Gastrocnemius medialis (tissue), 4 donors: Measurements from ENCODE around the gene JCAD.

Source experiments
- POLR2A ChIP-seq, 2 donors: fragments of 450-650 bp; IDR thresholded peaks; one replicate each; pipeline ENCODE4 v1.6.1; 2017; ENCODE audit warnings: antibody characterized with exemption in 2 of 2, mild to moderate bottlenecking in 2 of 2, moderate library complexity in 2 of 2
- TF ChIP-seq, protein P1 (sequence below), 5 experiments: fragments of 450-650 bp in 3 of 5; fragments of 200-600 bp in 2 of 5; sonication (generic) in 2 of 5; IDR thresholded peaks in 4 of 5; conservative IDR thresholded peaks in 1 of 5; 1 replicate in 4 of 5; 2 replicates in 1 of 5; pipeline ENCODE4 v1.5.1; 2016 to 2019; ENCODE audit warnings: antibody characterized with exemption in 5 of 5, mild to moderate bottlenecking in 3 of 5, moderate library complexity in 3 of 5

DNA sequence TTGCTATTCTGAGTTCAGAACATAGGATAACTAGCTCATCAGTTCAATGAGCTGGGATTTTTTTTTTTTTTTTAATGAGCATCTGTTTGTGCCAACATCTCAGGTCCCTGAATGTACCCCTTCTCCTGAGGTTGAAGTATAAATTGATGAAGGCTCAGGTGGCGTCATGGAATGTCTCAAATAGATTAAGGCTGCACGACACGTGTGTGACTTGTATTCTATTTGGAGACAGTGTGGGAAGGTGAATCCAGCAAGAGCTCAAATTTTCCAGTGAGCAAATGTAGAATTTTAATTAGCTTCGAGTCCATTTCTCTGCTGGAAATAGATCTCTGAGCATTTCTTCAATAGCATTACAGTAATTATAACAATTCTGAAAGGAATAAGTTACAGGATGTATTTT is 37.2 kb upstream of the JCAD start:
- TF ChIP-seq, protein P1, sequence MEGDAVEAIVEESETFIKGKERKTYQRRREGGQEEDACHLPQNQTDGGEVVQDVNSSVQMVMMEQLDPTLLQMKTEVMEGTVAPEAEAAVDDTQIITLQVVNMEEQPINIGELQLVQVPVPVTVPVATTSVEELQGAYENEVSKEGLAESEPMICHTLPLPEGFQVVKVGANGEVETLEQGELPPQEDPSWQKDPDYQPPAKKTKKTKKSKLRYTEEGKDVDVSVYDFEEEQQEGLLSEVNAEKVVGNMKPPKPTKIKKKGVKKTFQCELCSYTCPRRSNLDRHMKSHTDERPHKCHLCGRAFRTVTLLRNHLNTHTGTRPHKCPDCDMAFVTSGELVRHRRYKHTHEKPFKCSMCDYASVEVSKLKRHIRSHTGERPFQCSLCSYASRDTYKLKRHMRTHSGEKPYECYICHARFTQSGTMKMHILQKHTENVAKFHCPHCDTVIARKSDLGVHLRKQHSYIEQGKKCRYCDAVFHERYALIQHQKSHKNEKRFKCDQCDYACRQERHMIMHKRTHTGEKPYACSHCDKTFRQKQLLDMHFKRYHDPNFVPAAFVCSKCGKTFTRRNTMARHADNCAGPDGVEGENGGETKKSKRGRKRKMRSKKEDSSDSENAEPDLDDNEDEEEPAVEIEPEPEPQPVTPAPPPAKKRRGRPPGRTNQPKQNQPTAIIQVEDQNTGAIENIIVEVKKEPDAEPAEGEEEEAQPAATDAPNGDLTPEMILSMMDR (IDR thresholded peaks at IDR 0.05 in 4 of 5, conservative IDR thresholded peaks at IDR 0.05 in 1 of 5) = no peak
- TF ChIP-seq POLR2A (IDR thresholded peaks at IDR 0.05) = no peak
